Hematopoietic multipotent progenitor cell treated with erythropoietin and hydrocortisone succinate and interleukin-3 and kit ligand, for 8 days (in vitro differentiated cells): ENCODE results near the gene TSPO.

ENCODE experiments used
- DNase-seq: peaks from one replicate; pipeline ENCODE4 v3.0.0-alpha.2; 2015

Gene TSPO

GRCh38 chr22:43180670-43181069 is 29.3 kb downstream of the TSPO start:
- DNase-seq, result no peak

GRCh38 chr22:43181321-43182076 is 30.1 kb downstream of the TSPO start:
- no peak for DNase-seq

GRCh38 chr22:43182118-43182517 is 30.8 kb downstream of the TSPO start:
- no peak for DNase-seq

GRCh38 chr22:43182726-43183125 is 31.4 kb downstream of the TSPO start:
- DNase-seq, result no peak

GRCh38 chr22:43183496-43184277 is 32.3 kb downstream of the TSPO start:
- peak; percentile 95 for DNase-seq

- peak; percentile 54 for DNase-seq
Measured at GRCh38 chr22:43185860-43186261, 34.5 kb downstream of the TSPO start.

GRCh38 chr22:43186272-43187170 is 35.2 kb downstream of the TSPO start, which contains the start of gene TTLL12:
Gene TTLL12, minus strand, starts transcription at chr22:43187134. Its CDS starts 65 bp downstream, at chr22:43187069.
- peak; percentile 43 for DNase-seq

GRCh38 chr22:43187171-43188099 is 36.1 kb downstream of the TSPO start:
- DNase-seq, result peak; percentile 95

GRCh38 chr22:43188829-43189545 is 37.6 kb downstream of the TSPO start:
- DNase-seq, result no peak

GRCh38 chr22:43191831-43192230 is 40.5 kb downstream of the TSPO start:
- no peak for DNase-seq

- no peak for DNase-seq
Measured at GRCh38 chr22:43197271-43197941, 46.0 kb downstream of the TSPO start.

GRCh38 chr22:43198126-43198525 is 46.8 kb downstream of the TSPO start:
- no peak for DNase-seq

- DNase-seq, result no peak
Measured at GRCh38 chr22:43198936-43199335, 47.6 kb downstream of the TSPO start.

GRCh38 chr22:43199541-43199940 is 48.2 kb downstream of the TSPO start:
- no peak for DNase-seq

- no peak for DNase-seq
Measured at GRCh38 chr22:43200031-43200430, 48.7 kb downstream of the TSPO start.

- DNase-seq, result no peak
Measured at GRCh38 chr22:43200555-43200954, 49.2 kb downstream of the TSPO start.

- DNase-seq, result no peak
Measured at GRCh38 chr22:43201486-43202219, 50.3 kb downstream of the TSPO start.

GRCh38 chr22:43202326-43202725 is 51.0 kb downstream of the TSPO start:
- no peak for DNase-seq

GRCh38 chr22:43202756-43203410 is 51.5 kb downstream of the TSPO start:
- DNase-seq, result no peak
